ENCODE measurements around the gene CDC42BPB.
"Not testable (repeated sequence)": the region's sequence is repeated elsewhere in the genome, so short reads cannot be mapped to it uniquely, and the experiment has no call there.

CDC42BPB gene

DNA sequence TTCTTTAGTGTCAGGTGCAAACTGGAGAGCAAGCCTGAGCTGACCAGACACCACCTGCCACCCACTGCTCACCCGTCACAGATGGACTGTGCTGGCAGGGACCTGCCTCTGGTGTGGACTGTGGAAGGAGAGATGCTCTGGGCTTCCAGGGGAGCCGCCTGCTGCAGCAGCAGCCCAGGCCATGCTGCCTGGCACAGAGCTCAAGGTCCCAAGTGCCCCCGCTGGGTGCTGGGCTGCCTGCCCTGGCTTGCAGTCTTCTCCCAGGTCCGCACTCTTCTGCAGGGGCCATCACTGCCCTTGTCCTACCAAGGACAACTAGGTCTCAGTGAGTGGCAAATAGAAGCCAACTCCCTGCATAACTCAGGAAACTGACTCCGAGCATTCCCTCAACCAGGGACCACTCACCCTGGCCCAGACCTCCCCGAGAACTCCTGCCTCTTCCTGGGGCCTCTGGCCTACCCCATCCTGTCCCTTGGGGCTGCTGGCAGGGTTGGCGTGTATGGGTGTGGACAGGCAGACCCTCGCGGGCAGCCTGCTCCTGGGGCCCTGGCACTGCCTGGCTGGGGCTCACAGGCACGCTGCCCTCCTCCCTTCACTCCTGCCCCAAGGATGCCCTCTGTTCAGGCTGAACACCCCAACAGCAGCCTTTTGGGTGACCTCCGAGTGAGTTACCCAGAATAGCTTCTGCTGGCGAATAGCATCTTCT lies 125.6 kb downstream of the CDC42BPB start:
- in situ Hi-C loops (cut with MboI; ENCODE audit: low sequenced_read_pairs), result no loop called here

DNA sequence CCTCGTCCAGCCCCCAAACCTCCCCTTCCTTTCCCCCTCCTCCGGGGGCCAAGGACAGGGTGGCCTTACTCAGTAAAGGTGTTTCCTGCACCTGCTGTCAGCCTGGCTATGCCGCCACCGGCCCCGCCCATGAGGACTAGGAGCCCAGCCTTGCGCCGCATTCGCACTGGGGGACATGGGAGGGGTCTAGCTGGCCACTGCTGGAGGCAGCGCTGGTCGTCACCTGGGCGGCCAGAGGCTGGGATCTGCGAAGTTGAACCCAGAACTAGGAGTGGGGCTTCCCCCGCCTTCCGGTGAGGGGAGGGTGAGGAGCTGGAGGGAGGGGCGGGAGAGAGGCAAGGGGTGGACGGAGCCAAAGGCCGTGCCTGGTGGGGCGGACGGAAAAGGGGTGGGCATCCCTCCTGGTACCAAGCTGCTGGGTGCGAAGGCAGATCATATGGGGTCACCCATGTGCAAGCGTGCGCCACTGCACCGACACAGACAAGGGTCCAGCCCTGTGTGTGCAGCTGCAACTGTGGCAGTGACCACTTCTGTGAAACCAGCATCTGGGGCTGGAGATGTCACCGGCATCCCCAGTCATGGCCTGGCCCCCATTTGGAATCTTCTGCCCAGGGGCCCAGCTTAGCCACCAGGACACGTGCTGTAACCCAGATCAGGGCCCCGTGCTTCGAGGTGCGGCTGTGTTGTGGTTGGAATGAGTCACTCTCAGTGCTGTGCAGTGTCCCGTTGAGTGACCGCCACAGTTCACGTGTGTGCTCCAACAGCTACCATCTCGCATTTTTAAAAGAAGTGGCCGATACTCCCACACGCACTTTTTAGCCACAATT lies 126.4 kb downstream of the CDC42BPB start:
- in situ Hi-C loops (cut with MboI; ENCODE audit: low sequenced_read_pairs), result no loop called here

DNA sequence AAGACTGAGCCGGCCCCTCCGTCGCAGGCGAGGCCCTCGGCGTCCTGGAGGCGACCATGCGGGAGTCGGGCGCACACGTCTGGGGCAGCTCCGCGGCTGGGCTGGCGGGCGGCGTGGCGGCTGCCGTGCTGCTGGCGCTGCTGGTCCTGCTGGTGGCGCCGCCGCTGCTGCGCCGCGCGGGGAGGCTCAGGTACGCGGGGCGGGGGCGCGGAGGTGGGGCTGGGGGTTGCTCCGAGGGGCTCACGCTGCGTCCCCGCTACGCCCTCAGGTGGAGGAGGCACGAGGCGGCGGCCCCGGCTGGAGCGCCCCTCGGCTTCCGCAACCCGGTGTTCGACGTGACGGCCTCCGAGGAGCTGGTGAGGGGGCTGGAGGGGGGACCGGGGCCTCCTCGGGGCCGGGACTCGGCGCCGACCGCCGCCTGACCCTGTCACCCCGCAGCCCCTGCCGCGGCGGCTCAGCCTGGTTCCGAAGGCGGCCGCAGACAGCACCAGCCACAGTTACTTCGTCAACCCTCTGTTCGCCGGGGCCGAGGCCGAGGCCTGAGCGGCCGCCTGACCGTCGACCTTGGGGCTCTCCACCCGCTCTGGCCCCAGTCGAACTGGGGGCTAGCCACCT lies 127.1 kb downstream of the CDC42BPB start:
- in situ Hi-C loops (cut with MboI; ENCODE audit: low sequenced_read_pairs), result no loop called here

GRCh38 chr14:102929241-102930137 lies 127.9 kb downstream of the CDC42BPB start:
- in situ Hi-C loops (cut with MboI; ENCODE audit: low sequenced_read_pairs), result no loop called here

DNA sequence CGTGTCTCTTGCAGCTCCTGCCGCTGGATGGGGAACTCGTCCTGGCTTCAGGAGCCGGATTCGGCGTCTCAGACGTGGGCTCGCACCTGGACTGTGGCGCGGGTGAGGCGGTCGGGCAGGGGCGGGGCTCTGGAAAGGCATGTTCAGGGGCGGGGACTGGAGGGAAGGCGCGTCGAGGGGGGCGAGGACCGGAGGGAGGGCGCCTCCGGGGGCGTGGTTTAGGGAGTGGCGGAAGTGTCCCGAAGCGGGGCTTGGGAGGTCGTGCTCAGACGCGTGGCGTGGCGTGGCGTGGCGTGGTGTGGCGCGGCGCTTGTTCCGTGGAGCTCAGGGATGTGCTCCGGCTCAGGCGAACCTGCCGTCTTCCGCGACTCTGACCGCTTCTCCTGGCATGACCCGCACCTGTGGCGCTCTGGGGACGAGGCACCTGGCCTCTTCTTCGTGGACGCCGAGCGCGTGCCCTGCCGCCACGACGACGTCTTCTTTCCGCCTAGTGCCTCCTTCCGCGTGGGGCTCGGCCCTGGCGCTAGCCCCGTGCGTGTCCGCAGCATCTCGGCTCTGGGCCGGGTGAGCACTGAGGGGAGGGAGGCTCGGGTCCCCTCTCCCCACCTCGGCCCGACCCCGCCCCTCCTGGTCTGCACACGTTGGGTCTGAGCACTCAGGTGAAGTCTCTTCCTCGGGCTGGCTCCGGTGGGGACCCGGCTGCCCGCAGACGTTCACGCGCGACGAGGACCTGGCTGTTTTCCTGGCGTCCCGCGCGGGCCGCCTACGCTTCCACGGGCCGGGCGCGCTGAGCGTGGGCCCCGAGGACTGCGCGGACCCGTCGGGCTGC lies 128.7 kb downstream of the CDC42BPB start:
- in situ Hi-C loops (cut with MboI; ENCODE audit: low sequenced_read_pairs), result no loop called here

- in situ Hi-C loops (cut with MboI; ENCODE audit: low sequenced_read_pairs), result no loop called here
These were observed 129.4 kb downstream of the CDC42BPB start for GRCh38 chr14:102927878-102928411.

DNA sequence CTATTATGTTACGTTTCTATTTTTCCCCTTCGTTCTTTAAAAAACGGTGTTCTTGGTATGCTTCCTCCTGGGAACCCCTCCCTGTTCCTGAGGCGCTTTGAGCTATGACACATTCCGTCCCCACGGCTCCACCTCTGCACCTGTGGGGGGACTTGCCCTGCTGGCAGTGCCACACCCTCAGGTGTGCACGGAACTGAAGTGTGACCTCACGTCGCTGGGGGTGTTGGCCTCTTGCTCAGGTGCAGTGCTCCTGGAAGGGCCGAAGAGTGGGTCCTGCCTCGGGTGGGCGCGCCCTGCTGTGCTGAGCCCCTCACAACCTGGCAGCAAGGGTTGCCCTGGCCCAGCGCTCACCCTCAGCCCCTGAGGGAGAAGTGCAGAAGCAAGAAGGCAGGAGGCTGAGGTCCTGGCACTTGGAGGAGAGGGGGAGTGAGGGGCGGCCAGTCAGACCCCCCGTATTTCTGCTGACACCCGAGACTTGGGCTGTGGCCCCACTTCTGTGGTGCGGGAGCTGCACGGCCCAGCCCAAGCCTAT lies 129.9 kb downstream of the CDC42BPB start:
- in situ Hi-C loops (cut with MboI; ENCODE audit: low sequenced_read_pairs), result no loop called here

DNA sequence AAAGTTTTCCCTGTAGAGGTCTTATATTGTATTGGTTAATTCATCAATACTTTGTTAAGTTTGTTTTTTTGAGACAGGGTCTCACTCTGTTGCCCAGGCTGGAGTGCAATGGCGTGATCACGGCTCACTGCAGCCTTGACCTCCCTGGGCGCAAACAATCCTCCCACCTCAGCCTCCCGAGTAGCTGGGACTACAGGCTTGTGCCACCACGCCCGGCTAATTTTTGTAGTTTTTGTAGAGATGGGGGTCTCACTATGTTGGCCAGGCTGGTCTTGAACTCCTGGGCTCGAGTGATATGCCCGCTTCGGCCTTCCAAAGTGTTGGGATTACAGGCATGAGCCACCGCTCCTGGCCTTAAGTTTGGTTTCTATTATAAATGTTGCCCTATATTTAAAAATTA lies 130.5 kb downstream of the CDC42BPB start:
- in situ Hi-C loops (cut with MboI; ENCODE audit: low sequenced_read_pairs), result not testable (repeated sequence)

DNA sequence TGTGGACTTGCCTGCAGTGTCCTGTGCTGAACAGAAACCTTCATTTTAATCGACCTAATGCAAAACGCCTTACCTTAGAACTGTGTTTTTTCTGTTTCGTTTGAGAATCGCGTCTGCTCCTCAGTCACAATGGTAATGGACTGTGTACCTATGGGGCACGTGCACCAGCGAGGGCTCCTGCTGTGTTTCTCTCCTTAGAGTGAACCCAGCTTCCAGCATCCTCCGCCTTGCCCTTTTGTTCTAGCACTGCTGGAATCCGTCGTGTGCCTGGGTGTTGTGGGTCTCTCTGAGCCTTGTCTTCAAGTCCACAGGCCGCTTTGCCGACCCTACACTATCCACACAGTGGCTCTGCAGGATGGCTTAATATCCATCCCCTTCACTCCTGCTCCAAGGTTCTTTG lies 131.2 kb downstream of the CDC42BPB start:
- in situ Hi-C loops (cut with MboI; ENCODE audit: low sequenced_read_pairs), result no loop called here

GRCh38 chr14:102925646-102926045 lies 131.7 kb downstream of the CDC42BPB start:
- in situ Hi-C loops (cut with MboI; ENCODE audit: low sequenced_read_pairs), result no loop called here

DNA sequence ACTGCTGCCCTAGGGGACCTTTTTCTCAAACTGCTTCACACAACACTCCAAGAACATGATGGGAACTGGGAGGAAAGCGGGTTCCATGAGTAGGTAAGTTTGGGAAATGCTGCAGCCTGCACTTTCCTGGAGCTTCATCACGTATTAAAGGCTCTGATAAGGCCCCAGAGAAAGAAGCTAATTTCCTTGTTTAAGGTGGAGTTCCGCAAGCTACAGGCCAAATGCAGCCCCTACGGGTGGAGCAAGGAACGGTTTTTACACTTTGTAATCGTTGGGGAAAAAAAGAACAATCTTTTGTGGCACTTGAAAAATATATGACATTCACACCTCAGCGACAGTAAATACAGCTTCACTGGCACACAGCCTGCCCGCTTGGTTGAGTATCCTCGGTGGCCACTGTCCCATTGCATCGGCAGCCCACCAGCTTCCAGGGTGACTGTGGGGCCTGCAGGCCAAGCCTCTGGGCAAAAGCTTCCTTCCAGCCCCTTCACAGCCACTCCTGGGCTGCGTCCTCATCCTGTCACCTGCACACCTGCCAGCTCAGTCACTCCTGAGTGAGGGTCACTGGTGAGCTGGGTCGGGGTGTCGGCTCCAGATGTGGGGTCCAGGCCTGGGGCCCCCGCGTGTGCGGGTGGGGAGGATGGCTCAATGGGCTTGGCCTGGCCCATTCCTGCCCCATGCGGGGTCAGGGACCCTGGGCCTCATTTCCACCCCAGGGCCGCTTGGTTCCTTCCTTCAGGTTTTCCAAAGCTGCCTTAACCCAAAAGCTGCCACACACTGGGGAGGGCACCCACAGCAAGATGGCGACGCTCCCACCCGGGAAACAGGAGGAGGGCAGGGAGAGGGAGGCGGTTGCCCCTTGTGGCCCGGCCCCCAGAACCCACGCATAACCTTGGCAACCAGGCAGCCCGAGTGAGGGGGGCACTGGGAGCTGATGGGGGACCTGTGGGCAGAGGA lies 132.4 kb downstream of the CDC42BPB start:
- in situ Hi-C loops (cut with MboI; ENCODE audit: low sequenced_read_pairs), result no loop called here

DNA sequence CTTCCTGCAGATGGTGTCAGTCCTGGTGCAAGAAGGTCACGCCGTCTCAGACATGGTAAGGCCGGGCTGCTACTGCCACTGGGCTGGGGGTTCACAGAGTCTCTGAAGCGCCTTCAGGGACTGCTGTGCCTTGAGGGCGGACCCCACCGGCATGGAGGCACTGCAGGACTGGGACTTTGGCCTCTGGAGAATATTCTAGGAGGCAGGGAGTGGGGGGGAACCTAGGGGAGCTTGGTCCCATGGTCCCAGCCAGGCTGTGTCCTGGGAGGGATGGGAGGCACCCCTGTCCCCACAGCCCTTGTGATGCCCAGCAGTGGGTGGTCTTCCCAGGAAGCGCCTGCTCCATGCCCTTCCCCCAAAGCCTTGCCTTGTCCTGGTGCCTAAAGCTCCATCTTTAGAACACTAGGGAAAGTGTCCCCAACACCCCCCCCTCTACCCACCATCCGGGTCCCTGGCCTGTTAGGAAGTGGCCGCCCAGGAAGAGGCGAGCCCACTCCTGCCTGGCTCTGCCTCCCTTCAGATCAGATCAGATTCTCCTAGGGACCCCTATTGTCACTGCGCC lies 133.3 kb downstream of the CDC42BPB start:
- in situ Hi-C loops (cut with MboI; ENCODE audit: low sequenced_read_pairs), result no loop called here

GRCh38 chr14:102923201-102923924 lies 134.0 kb downstream of the CDC42BPB start:
- in situ Hi-C loops (cut with MboI; ENCODE audit: low sequenced_read_pairs), result no loop called here

- in situ Hi-C loops (cut with MboI; ENCODE audit: low sequenced_read_pairs), result no loop called here
These were observed 134.7 kb downstream of the CDC42BPB start, which contains the start of gene AMN for GRCh38 chr14:102922490-102923200. Gene AMN, plus strand, starts transcription at chr14:102922663. Its CDS starts 26 bp downstream, at chr14:102922689.

GRCh38 chr14:102920998-102921304 lies 136.4 kb downstream of the CDC42BPB start:
- in situ Hi-C loops (cut with MboI; ENCODE audit: low sequenced_read_pairs), result no loop called here

GRCh38 chr14:102920273-102920997 lies 136.9 kb downstream of the CDC42BPB start:
- in situ Hi-C loops (cut with MboI; ENCODE audit: low sequenced_read_pairs), result no loop called here

Measured in HL-60/S4 treated with retinoic acid at 250 ng/mL for 4 days and 3 days (cell line).